HUES6 (cell line): ENCODE data around the gene GLIS2.

Experiments
- H3K27ac ChIP-seq: 2 replicates; pipeline ENCODE4 v1.7.0; 2013; ENCODE audit warnings: low read depth, mild to moderate bottlenecking, low read length, inconsistent platforms
- H3K27me3 ChIP-seq: 2 replicates; pipeline ENCODE4 v1.6.1; 2013; ENCODE audit warnings: low read length; ENCODE audit not compliant: control insufficient read depth, insufficient read depth
- H3K36me3 ChIP-seq: 2 replicates; pipeline ENCODE4 v1.6.1; 2013; ENCODE audit warnings: low read length; ENCODE audit not compliant: control insufficient read depth, insufficient read depth
- H3K4me1 ChIP-seq: 2 replicates; pipeline ENCODE4 v1.6.1; 2013; ENCODE audit warnings: low read length; ENCODE audit not compliant: control insufficient read depth, insufficient read depth
- H3K4me3 ChIP-seq: 2 replicates; pipeline ENCODE4 v1.5.1; 2013; ENCODE audit warnings: low read depth, low read length
- H3K9ac ChIP-seq: one replicate; pipeline ENCODE4 v1.6.1; 2013; ENCODE audit warnings: mild to moderate bottlenecking, low read length
- H3K9me3 ChIP-seq: 2 replicates; pipeline ENCODE4 v1.6.1; 2013; ENCODE audit warnings: low read depth, low read length; ENCODE audit not compliant: control insufficient read depth, insufficient read depth

The GLIS2 gene

DNA sequence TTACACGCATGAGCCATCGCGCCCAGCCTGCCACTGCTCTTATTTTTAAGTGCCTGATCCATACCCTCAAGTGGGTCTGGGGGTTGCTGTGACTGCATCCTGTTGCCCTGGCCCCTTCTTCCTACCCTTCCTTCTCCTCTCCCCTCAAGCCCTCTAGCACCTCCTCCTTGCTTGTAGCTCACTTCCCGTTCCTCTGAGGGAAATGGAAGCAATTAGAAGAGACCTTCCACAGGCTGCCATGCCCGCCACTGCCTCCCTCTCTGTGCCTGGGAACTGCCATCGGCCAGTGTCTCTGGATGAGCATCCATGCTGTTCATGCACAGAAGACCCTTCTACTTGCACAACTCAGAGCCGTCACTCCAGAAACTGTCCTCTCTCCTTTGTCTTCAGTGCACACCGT lies 32.4 kb upstream of the GLIS2 start:
- Histone ChIP-seq H3K27ac (no peak overlapping the region), H3K4me3 (no peak overlapping the region), H3K9me3 (peaks cover 14% of the 10 kb centered on the region), H3K27me3 (no peaks in the 10 kb centered on the region), H3K9ac (no peak overlapping the region), H3K4me1 (peaks cover under 1% of the 10 kb centered on the region; the same call in 1 of the 2 replicates), H3K36me3 (no peaks in the 10 kb centered on the region)

DNA sequence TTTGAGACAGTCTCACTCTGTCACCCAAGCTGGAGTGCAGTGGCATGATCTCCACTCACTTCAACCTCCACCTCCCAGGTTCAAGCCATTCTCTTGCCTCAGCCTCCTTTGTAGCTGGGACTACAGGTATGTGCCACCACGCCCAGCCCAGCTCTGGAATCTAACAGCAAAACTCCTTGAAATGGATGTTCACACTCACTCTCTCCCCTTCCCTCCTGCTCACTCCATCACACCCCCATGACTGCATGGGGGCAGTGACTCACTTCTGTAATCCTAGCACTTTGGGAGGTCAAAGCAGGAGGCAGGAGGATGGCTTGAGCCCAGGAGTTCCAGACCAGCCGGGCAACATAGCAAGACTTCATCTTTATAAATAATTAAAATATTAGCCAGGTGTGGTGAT lies 31.9 kb upstream of the GLIS2 start:
- Histone ChIP-seq H3K9ac (no peak overlapping the region), H3K27ac (no peak overlapping the region), H3K36me3 (no peaks in the 10 kb centered on the region), H3K9me3 (peaks cover 14% of the 10 kb centered on the region), H3K4me1 (peaks cover 4% of the 10 kb centered on the region; the same call in 1 of the 2 replicates), H3K4me3 (no peak overlapping the region), H3K27me3 (no peaks in the 10 kb centered on the region)

DNA sequence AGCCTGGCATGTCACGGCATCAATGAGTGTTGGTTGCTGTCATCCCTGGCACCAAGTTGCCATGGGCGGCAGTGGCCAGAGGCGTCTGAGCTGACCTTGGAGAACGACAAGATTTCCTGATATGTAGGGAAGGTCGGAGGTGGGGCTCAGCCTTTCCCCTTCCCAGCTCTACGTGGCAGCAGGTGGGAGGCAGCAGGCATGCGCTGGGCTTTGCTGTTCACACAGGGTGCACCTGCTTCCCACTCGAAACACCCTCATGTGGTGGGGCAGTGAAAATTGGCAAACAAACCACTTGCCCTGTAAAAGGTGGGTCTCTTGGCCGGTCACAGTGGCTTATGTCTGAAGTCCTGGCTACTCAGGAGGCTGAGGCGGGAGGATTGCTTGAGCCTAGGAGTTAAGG lies 30.7 kb upstream of the GLIS2 start:
- no peak overlapping the region for H3K27ac ChIP-seq

DNA sequence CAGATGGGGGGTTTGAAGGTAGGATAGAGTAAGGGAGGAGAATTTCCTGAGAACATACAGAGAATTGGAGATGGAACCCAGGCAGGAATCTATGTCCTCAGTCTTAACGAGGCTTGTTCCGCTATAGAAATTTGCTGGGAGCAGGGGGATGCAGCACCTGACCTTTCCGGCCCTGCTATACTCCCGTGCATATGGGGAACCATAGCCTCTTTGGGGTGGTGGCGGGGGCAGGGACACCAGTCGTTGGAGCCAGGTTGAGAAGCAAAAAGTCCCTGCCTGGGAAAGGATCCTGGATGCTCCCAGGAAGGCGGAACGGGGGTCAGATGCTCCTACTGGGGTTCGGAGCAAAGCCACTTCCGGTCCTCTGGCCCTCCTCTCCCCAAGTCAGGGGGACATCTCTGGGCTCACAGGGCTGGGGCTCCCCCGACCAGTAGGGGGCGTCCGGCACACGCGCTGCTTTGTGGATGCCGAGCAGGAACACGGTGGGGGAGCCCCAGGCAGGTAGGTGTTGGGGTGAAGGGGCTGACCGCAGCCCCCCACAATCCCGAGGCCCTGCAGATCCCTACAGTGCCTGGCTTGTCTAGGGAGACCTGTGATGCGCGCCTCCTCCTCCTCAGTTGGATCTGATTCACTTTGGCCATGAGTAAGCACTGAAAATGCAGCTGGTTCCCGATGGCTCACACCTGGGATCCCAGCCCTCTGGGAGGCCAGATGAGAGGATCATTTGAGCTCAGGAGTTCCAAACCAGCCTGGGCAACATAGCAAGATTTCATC lies 27.5 kb upstream of the GLIS2 start:
- no peaks in the 10 kb centered on the region for H3K9me3 ChIP-seq
- H3K4me3 ChIP-seq = 0 out of 2 replicates have a peak overlapping the region, but pooled peaks have one; percentile 22
- H3K4me1 ChIP-seq = peaks cover 21% of the 10 kb centered on the region
- no peak overlapping the region for H3K27ac ChIP-seq
- H3K9ac ChIP-seq = peak overlapping the region; percentile 14
- H3K27me3 ChIP-seq = no peaks in the 10 kb centered on the region
- no peaks in the 10 kb centered on the region for H3K36me3 ChIP-seq

More for the DNA sequence above, 30.7 kb upstream of the GLIS2 start:
- Histone ChIP-seq H3K27me3 (no peaks in the 10 kb centered on the region), H3K36me3 (no peaks in the 10 kb centered on the region), H3K9ac (no peak overlapping the region), H3K4me3 (no peak overlapping the region), H3K9me3 (peaks cover 14% of the 10 kb centered on the region), H3K4me1 (peaks cover 6% of the 10 kb centered on the region)

DNA sequence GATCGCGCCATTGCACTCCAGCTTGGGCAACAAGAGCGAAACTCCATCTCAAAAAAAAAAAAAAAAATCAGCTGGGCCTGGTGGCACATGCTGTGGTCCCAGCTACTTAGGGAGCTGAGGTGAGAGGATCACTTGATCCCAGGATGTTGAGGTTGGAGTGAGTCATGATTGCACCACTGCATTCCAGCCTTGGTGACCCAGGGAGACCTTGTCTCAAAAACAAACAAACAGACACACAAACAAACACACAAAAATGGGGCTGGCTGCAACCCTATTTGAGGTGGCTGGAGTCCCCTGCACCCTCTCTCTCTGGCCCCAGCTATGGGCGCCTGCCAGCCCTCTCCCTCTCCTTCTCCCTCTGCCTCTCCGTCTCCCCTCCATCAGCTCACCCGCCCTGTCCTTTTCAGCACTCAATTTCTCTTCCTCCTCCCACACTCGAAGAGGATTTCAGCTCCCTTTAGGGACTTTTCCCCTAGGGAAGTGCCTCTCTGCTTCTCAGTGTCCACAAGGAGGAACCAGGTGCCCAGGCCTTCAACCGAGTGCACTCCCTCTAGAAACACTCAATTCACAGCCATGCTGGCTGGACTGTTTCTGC lies 25.5 kb upstream of the GLIS2 start:
- H3K4me3 ChIP-seq = no peak overlapping the region
- peaks cover 35% of the 10 kb centered on the region for H3K4me1 ChIP-seq
- H3K27me3 ChIP-seq = no peaks in the 10 kb centered on the region
- no peaks in the 10 kb centered on the region for H3K36me3 ChIP-seq
- peak overlapping the region; percentile 81; the same call in 1 of the 2 replicates for H3K27ac ChIP-seq
- H3K9me3 ChIP-seq = no peaks in the 10 kb centered on the region
- H3K9ac ChIP-seq = peak overlapping the region; percentile 71

DNA sequence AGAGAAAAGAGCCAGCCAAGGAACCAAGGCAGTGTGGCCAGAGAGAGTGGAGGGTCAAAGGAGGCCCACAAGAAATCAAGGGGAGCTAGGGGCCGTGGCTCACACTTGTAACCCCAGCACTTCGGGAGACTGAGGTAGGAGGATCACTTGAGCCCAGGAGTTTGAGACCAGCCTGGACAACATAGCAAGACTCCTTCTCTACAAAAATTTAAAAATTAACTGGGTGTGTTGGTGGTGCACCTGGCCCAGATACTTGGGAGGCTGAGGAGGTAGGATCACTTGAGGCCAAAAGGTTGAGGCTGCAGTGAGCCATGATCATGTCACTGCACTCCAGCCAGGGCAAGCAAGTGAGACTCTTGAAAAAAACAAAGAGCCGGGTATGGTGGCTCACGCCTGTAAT lies 24.2 kb upstream of the GLIS2 start:
- no peaks in the 10 kb centered on the region for H3K27me3 ChIP-seq
- H3K9me3 ChIP-seq = no peaks in the 10 kb centered on the region
- H3K27ac ChIP-seq = no peak overlapping the region
- H3K4me3 ChIP-seq = no peak overlapping the region
- H3K36me3 ChIP-seq = no peaks in the 10 kb centered on the region
- no peak overlapping the region for H3K9ac ChIP-seq
- H3K4me1 ChIP-seq = peaks cover 39% of the 10 kb centered on the region

DNA sequence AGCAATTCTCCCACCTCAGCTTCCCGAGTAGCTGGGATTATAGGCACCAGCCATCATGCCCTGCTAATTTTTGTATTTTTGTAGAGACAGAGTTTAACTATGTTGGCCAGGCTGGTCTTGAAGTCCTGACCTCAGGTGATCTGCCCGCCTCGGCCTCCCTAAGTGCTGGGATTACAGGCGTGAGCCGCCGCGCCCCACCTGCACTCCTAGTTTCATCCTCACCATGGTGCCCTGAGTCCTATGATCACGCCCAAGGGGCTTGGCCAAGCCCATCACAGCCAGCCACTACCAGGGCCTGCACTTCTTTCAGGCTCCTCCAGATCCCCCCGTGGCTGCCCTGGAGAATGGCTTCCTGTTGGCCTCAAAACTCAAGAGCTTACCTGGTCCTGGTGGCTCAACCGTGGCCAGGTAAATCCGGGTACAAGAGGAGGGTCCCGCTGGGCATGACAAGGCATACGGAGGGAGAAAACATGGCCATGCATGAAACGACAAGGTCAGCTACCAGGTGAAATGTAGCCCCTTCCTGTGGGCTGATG lies 22.6 kb upstream of the GLIS2 start:
- no peaks in the 10 kb centered on the region for H3K36me3 ChIP-seq
- peaks cover 44% of the 10 kb centered on the region for H3K4me1 ChIP-seq
- peak overlapping the region; percentile 10 for H3K9ac ChIP-seq
- no peaks in the 10 kb centered on the region for H3K27me3 ChIP-seq
- H3K9me3 ChIP-seq = no peaks in the 10 kb centered on the region
- no peak overlapping the region for H3K27ac ChIP-seq
- peak overlapping the region; percentile 14; the same call in 1 of the 2 replicates for H3K4me3 ChIP-seq

DNA sequence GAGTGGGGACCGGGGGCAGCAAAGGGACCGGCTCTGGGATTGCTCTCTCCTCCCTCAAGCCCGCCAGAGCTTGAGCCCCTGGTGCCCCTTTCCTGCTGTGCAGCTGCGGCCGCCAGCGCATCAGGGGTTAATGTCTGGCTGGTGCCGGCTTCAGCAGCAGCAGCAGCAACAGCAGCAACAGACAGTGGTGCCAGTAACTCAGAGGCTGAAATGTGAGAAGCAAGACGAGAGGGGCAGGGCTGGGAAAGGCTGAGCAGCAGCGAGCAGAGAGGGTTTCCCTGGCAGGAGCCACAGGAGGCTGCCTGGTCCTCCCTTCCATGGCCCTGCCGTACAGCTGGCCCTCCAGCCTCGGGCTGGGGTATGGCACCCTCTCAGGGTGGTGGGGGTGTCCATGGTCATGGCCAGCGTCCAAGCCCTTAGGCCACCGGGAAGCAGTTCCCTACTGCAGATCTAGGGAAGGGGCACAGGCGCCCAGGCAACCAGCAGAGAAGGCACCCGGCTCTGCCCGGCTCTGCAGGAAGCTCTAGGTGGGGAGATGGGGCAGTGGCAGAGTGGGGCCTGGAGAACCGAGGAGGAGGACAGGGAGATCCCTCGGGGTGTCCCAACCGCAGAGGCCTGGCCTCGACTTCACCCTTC lies 21.9 kb upstream of the GLIS2 start:
- Histone ChIP-seq H3K4me1 (peaks cover 43% of the 10 kb centered on the region), H3K9ac (peak overlapping the region; percentile 50), H3K27me3 (no peaks in the 10 kb centered on the region), H3K9me3 (no peaks in the 10 kb centered on the region), H3K4me3 (peak overlapping the region; percentile 25), H3K27ac (peak overlapping the region; percentile 38; the same call in 1 of the 2 replicates), H3K36me3 (no peaks in the 10 kb centered on the region)

DNA sequence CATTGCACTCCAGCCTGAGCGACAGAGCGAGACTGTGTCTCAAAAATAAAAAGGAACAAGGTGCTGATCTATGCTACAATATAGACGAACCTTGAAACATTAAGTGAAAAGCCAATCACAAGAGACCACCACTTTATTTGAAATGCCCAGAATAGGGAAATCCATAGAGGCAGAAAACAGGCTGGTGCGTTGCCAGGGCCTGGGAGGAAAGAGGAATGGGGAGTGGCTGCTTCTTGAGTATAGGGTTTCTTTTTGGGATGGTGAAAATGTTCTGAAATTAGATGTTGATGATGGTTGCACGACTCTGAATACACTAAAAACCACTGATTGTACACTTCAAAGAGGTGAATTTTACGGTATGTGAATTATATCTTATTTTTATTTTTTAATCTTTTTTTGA lies 20.3 kb upstream of the GLIS2 start:
- Histone ChIP-seq H3K36me3 (no peaks in the 10 kb centered on the region), H3K9ac (no peak overlapping the region), H3K9me3 (no peaks in the 10 kb centered on the region), H3K27me3 (no peaks in the 10 kb centered on the region), H3K27ac (no peak overlapping the region), H3K4me1 (peaks cover 42% of the 10 kb centered on the region), H3K4me3 (no peak overlapping the region)

DNA sequence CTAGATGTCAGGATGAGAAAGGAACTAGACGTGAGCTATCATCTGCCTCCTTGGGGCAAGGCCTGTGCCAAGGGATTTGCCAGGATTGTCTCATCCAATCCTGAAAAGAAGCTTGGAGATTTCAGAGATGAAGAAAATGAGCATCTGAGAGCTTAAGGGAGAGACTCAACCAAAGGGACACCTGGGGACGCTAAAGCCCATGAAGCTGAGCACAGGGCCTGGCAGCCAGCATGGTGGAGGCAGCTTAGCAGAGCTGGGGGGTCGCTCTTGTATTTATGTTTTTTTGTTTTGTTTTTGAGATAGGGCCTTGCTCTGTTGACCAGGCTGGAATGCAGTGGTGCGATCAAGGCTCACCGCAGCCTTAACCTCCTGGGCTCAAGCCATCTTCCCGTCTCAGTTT lies 18.4 kb upstream of the GLIS2 start:
- H3K27ac ChIP-seq = no peak overlapping the region; the same call in 1 of the 2 replicates
- H3K27me3 ChIP-seq = no peaks in the 10 kb centered on the region
- H3K9me3 ChIP-seq = no peaks in the 10 kb centered on the region
- peaks cover 36% of the 10 kb centered on the region for H3K4me1 ChIP-seq
- H3K4me3 ChIP-seq = no peak overlapping the region
- H3K36me3 ChIP-seq = peaks cover 9% of the 10 kb centered on the region
- H3K9ac ChIP-seq = no peak overlapping the region
